Activated CD4-positive, alpha-beta memory T cell treated with anti-CD3 and anti-CD28 coated beads for 36 hours (primary cell): ENCODE measurements around the gene NDC80. TPM values are rescaled to one million over a fixed set of nuclear protein-coding genes. Genes with fewer than 3 reads are reported as not detected.
"Not testable (repeated sequence)": the region's sequence is repeated elsewhere in the genome, so short reads cannot be mapped to it uniquely, and the experiment has no call there.

ENCODE experiments used
- CTCF ChIA-PET: fragments of 350-600 bp; sonication (Branson Sonifier 250); formaldehyde crosslinking; loops from one replicate; lab custom pipeline; 2021; ENCODE audit warnings: antibody characterized with exemption, inconsistent platforms; lab: Charles Lee
- POLR2A ChIA-PET: fragments of 350-600 bp; sonication (Branson Sonifier 250); formaldehyde crosslinking; loops from one replicate; lab custom pipeline; 2021; ENCODE audit warnings: antibody characterized with exemption; lab: Charles Lee
- DNase-seq: peaks from one replicate; pipeline ENCODE4 v3.0.0-alpha.2; 2020
- H3K27ac Mint-ChIP-seq: one replicate; pipeline ENCODE4 v1.8.0; 2021; ENCODE audit warnings: mixed read lengths
- H3K27me3 Mint-ChIP-seq: one replicate; pipeline ENCODE4 v1.8.0; 2021; ENCODE audit warnings: mixed read lengths
- H3K36me3 Mint-ChIP-seq: one replicate; pipeline ENCODE4 v1.8.0; 2021; ENCODE audit warnings: mixed read lengths
- H3K4me1 Mint-ChIP-seq: one replicate; pipeline ENCODE4 v1.8.0; 2021; ENCODE audit warnings: low read depth, mixed read lengths
- H3K4me3 Mint-ChIP-seq: one replicate; pipeline ENCODE4 v1.8.0; 2021; ENCODE audit warnings: mild to moderate bottlenecking, mixed read lengths
- H3K9me3 Mint-ChIP-seq: one replicate; pipeline ENCODE4 v1.8.0; 2021; ENCODE audit warnings: mixed read lengths
- intact Hi-C: fragments of 100-400 bp; cut with micrococcal nuclease; formaldehyde crosslinking; loops from one replicate; pipeline ENCODE4 v1.15.1; 2023
- total RNA-seq, 2 experiments: library from RNA; stranded (reverse); gene quantifications; one replicate each; pipeline ENCODE4 v1.2.3, GENCODE V29; 2021

Gene NDC80
- total RNA-seq, 2 experiments from 2014 or later = 79.3 to 83.1 TPM

- Mint-ChIP-seq H3K4me1 (peaks cover 31% of the 10 kb centered on the region), H3K9me3 (no peaks in the 10 kb centered on the region), H3K4me3 (peak overlapping the region; percentile 91), H3K27ac (peak overlapping the region; percentile 97), H3K27me3 (no peaks in the 10 kb centered on the region), H3K36me3 (peaks cover 24% of the 10 kb centered on the region)
- ChIA-PET POLR2A (interaction anchor here (0.6 to 4.0 kb wide), 17 partner anchors 9 to 692 kb away, joined by 3 to 18 read pairs (median 5); partner anchors contain the start of genes METTL4 and NDC80), CTCF (interaction anchor here (0.8 to 1.7 kb wide), 3 partner anchors 13 to 86 kb away, joined by 3 to 5 read pairs (median 5); no protein-coding TSS in a partner anchor)
- no peak for DNase-seq
- intact Hi-C loops = loop anchor here (1.0 to 10.0 kb wide), 12 partner anchors 20 to 1844 kb away; partner anchors contain the start of genes METTL4, MYL12A, NDC80 and TGIF1
These were observed 84.5 kb downstream of the NDC80 start for GRCh38 chr18:2655954-2656236.

- Mint-ChIP-seq H3K27me3 (no peaks in the 10 kb centered on the region), H3K9me3 (no peaks in the 10 kb centered on the region), H3K4me1 (peaks cover 33% of the 10 kb centered on the region), H3K27ac (peak overlapping the region; percentile 97), H3K36me3 (peaks cover 27% of the 10 kb centered on the region), H3K4me3 (peak overlapping the region; percentile 91)
- intact Hi-C loops = loop anchor here (1.0 to 10.0 kb wide), 9 partner anchors 69 to 1844 kb away; partner anchors contain the start of genes METTL4, NDC80, TGIF1 and YES1
- ChIA-PET POLR2A (interaction anchor here (0.6 to 4.0 kb wide), 18 partner anchors 10 to 691 kb away, joined by 3 to 18 read pairs (median 5); partner anchors contain the start of genes METTL4 and NDC80), CTCF (interaction anchor here (0.6 to 1.8 kb wide), 7 partner anchors 14 to 473 kb away, joined by 3 to 6 read pairs (median 3); partner anchors contain the start of genes METTL4 and NDC80)
- DNase-seq = peak; percentile 71
These were observed 85.1 kb downstream of the NDC80 start for GRCh38 chr18:2656237-2656980.

- Mint-ChIP-seq H3K4me1 (peaks cover 36% of the 10 kb centered on the region), H3K9me3 (no peaks in the 10 kb centered on the region), H3K36me3 (peaks cover 29% of the 10 kb centered on the region), H3K27ac (peak overlapping the region; percentile 97), H3K4me3 (peak overlapping the region; percentile 91), H3K27me3 (no peaks in the 10 kb centered on the region)
- intact Hi-C loops = loop anchor here (1.0 to 10.0 kb wide), 9 partner anchors 70 to 1845 kb away; partner anchors contain the start of genes METTL4, NDC80, TGIF1 and YES1
- CTCF ChIA-PET = interaction anchor here (0.6 to 1.8 kb wide), 4 partner anchors 65 to 472 kb away, joined by 3 to 6 read pairs (median 3); partner anchors contain the start of genes METTL4 and NDC80
- POLR2A ChIA-PET = interaction anchor here (0.7 to 4.0 kb wide), 6 partner anchors 12 to 250 kb away, joined by 3 to 18 read pairs (median 11); partner anchors contain the start of genes METTL4 and NDC80
- DNase-seq = no peak
These were observed 85.7 kb downstream of the NDC80 start for GRCh38 chr18:2656981-2657512.

GRCh38 chr18:2657788-2658458 is 86.6 kb downstream of the NDC80 start:
- CTCF ChIA-PET = interaction anchor here (1.0 to 1.8 kb wide), 3 partner anchors 23 to 110 kb away, joined by 3 to 6 read pairs (median 4); no protein-coding TSS in a partner anchor
- intact Hi-C loops = loop anchor here (1.0 to 10.0 kb wide), 9 partner anchors 24 to 1846 kb away; partner anchors contain the start of genes TGIF1 and YES1
- Mint-ChIP-seq H3K4me1 (peaks cover 37% of the 10 kb centered on the region), H3K36me3 (peaks cover 32% of the 10 kb centered on the region), H3K27ac (peak overlapping the region; percentile 91), H3K27me3 (no peaks in the 10 kb centered on the region), H3K4me3 (peak overlapping the region; percentile 91), H3K9me3 (no peaks in the 10 kb centered on the region)
- POLR2A ChIA-PET = interaction anchor here (4.0 kb wide), 1 partner anchor 13 kb away, joined by 18 read pairs; no protein-coding TSS in a partner anchor
- DNase-seq = no peak

GRCh38 chr18:2660849-2661248 is 89.5 kb downstream of the NDC80 start:
- POLR2A ChIA-PET, H3K27ac Mint-ChIP-seq, H3K9me3 Mint-ChIP-seq, H3K4me3 Mint-ChIP-seq, DNase-seq, CTCF ChIA-PET, H3K27me3 Mint-ChIP-seq, intact Hi-C loops: not testable (repeated sequence)
- Mint-ChIP-seq H3K4me1 (peaks cover 52% of the 10 kb centered on the region), H3K36me3 (peaks cover 42% of the 10 kb centered on the region)

- intact Hi-C loops, DNase-seq, H3K27me3 Mint-ChIP-seq, CTCF ChIA-PET, H3K27ac Mint-ChIP-seq, POLR2A ChIA-PET, H3K9me3 Mint-ChIP-seq, H3K4me3 Mint-ChIP-seq: not testable (repeated sequence)
- Mint-ChIP-seq H3K36me3 (peaks cover 38% of the 10 kb centered on the region), H3K4me1 (peaks cover 63% of the 10 kb centered on the region)
These were observed 90.9 kb downstream of the NDC80 start for GRCh38 chr18:2662288-2662687.

- Mint-ChIP-seq H3K4me3 (no peak overlapping the region), H3K9me3 (no peaks in the 10 kb centered on the region), H3K36me3 (peaks cover 34% of the 10 kb centered on the region), H3K4me1 (peaks cover 64% of the 10 kb centered on the region), H3K27me3 (no peaks in the 10 kb centered on the region), H3K27ac (peak overlapping the region; percentile 63)
- DNase-seq = no peak
- intact Hi-C loops = no loop called here
- POLR2A ChIA-PET = no interaction called here
- CTCF ChIA-PET = no interaction called here
These were observed 91.6 kb downstream of the NDC80 start for GRCh38 chr18:2662990-2663389.

Other genes starting within 250 kb of the NDC80 start
- 10 to 100 TPM; 19.6 to 23.0 TPM for gene METTL4, start 52 bp upstream of the NDC80 start, total RNA-seq
- gene SMCHD1, start 84.2 kb downstream of the NDC80 start, total RNA-seq = 10 to 100 TPM; 86.0 to 94.5 TPM